IPS-NIHi7 (cell line): ENCODE measurements around the gene WDR70.
"Not testable (repeated sequence)": the region's sequence is repeated elsewhere in the genome, so short reads cannot be mapped to it uniquely, and the experiment has no call there.

ENCODE experiments used
- DNase-seq: peaks from one replicate; pipeline ENCODE4 v3.0.0; 2012; ENCODE audit warnings: mixed read lengths; ENCODE audit errors: extremely low spot score

Gene WDR70

GRCh38 chr5:37767961-37768360, 388.8 kb downstream of the WDR70 start:
- no peak for DNase-seq

GRCh38 chr5:37768371-37768770, 389.3 kb downstream of the WDR70 start:
- DNase-seq: no peak

- DNase-seq: no peak
Observed at GRCh38 chr5:37769108-37769507, 390.0 kb downstream of the WDR70 start.

GRCh38 chr5:37769840-37770239, 390.7 kb downstream of the WDR70 start:
- no peak for DNase-seq

GRCh38 chr5:37770786-37771185, 391.7 kb downstream of the WDR70 start:
- no peak for DNase-seq

GRCh38 chr5:37771203-37771611, 392.1 kb downstream of the WDR70 start:
- DNase-seq: no peak

- DNase-seq: no peak
Observed at GRCh38 chr5:37771731-37772130, 392.6 kb downstream of the WDR70 start.

- DNase-seq: no peak
Observed at GRCh38 chr5:37772255-37772654, 393.1 kb downstream of the WDR70 start.

GRCh38 chr5:37773809-37774208, 394.7 kb downstream of the WDR70 start:
- no peak for DNase-seq

GRCh38 chr5:37774912-37775483, 395.9 kb downstream of the WDR70 start:
- no peak for DNase-seq

- no peak for DNase-seq
Observed at GRCh38 chr5:37776826-37777225, 397.7 kb downstream of the WDR70 start.

- no peak for DNase-seq
Observed at GRCh38 chr5:37777432-37778130, 398.5 kb downstream of the WDR70 start.

GRCh38 chr5:37781409-37781808, 402.3 kb downstream of the WDR70 start:
- not testable (repeated sequence) for DNase-seq

- DNase-seq: no peak
Observed at GRCh38 chr5:37786416-37786815, 407.3 kb downstream of the WDR70 start.

GRCh38 chr5:37786862-37787519, 407.9 kb downstream of the WDR70 start:
- no peak for DNase-seq

- no peak for DNase-seq
Observed at GRCh38 chr5:37787742-37788141, 408.6 kb downstream of the WDR70 start.

GRCh38 chr5:37789991-37790390, 410.9 kb downstream of the WDR70 start:
- no peak for DNase-seq

- DNase-seq: no peak
Observed at GRCh38 chr5:37791321-37791720, 412.2 kb downstream of the WDR70 start.

- DNase-seq: no peak
Observed at GRCh38 chr5:37792975-37793631, 414.0 kb downstream of the WDR70 start.

GRCh38 chr5:37795292-37795691, 416.2 kb downstream of the WDR70 start:
- DNase-seq: not testable (repeated sequence)

GRCh38 chr5:37796435-37796834, 417.3 kb downstream of the WDR70 start:
- DNase-seq: not testable (repeated sequence)

- no peak for DNase-seq
Observed at GRCh38 chr5:37799865-37800421, 420.8 kb downstream of the WDR70 start.
